ENCODE data around the gene XPR1.

- no peak for TF ChIP-seq POLR2AphosphoS5 (IDR thresholded peaks at IDR 0.05)
- no peak for TF ChIP-seq CTCF (IDR thresholded peaks at IDR 0.05)
Measured at GRCh38 chr1:180636138-180636537, 4.3 kb downstream of the XPR1 start.
